Neural cell (in vitro differentiated cells): ENCODE results near the gene ZNF326. TPM values are rescaled to one million over a fixed set of nuclear protein-coding genes. Genes with fewer than 3 reads are reported as not detected.

ENCODE experiments used
- H2AFZ ChIP-seq: fragments of 200-600, 300-800 bp; sonication (generic), shearing (Covaris generic); 2 replicates; pipeline ENCODE4 v1.6.0; 2014; ENCODE audit warnings: low read depth, mild to moderate bottlenecking, antibody characterized with exemption, low read length, moderate library complexity
- H3F3A ChIP-seq: fragments of 200-600 bp; shearing (Covaris generic); 2 replicates; pipeline ENCODE4 v1.6.1; 2016; ENCODE audit warnings: mild to moderate bottlenecking, moderate library complexity, mixed read lengths, antibody characterized with exemption, low read length; ENCODE audit not compliant: insufficient read depth, poor library complexity, severe bottlenecking
- H3K27ac ChIP-seq: fragments of 200-600, 300-800 bp; sonication (generic), shearing (Covaris generic); 2 replicates; pipeline ENCODE4 v1.5.1; 2014; ENCODE audit warnings: mild to moderate bottlenecking, low read length, moderate library complexity
- H3K27me3 ChIP-seq: fragments of 300-800, 200-600 bp; sonication (generic), shearing (Covaris generic); 2 replicates; pipeline ENCODE4 v1.6.0; 2014; ENCODE audit warnings: mild to moderate bottlenecking, low read depth, low read length, moderate library complexity; ENCODE audit not compliant: insufficient read depth
- H3K36me3 ChIP-seq: fragments of 300-800, 200-600 bp; sonication (generic), shearing (Covaris generic); 2 replicates; pipeline ENCODE4 v1.5.1; 2014; ENCODE audit warnings: mild to moderate bottlenecking, antibody characterized with exemption, low read length, moderate library complexity; ENCODE audit not compliant: insufficient read depth
- H3K4me2 ChIP-seq: fragments of 300-800, 200-600 bp; sonication (generic), shearing (Covaris generic); 2 replicates; pipeline ENCODE4 v1.6.0; 2014; ENCODE audit warnings: mild to moderate bottlenecking, low read length
- H3K4me3 ChIP-seq: fragments of 300-800, 200-600 bp; sonication (generic), shearing (Covaris generic); 2 replicates; pipeline ENCODE4 v1.5.1; 2014; ENCODE audit warnings: mild to moderate bottlenecking, low read length, moderate library complexity
- H3K79me2 ChIP-seq: fragments of 200-600 bp; shearing (Covaris generic); replicated peaks from 2 replicates; pipeline ENCODE4 v1.6.0; 2014; ENCODE audit warnings: mild to moderate bottlenecking, low read length, moderate library complexity; ENCODE audit not compliant: insufficient read depth
- H3K9ac ChIP-seq: fragments of 300-800, 200-600 bp; sonication (generic), shearing (Covaris generic); 2 replicates; pipeline ENCODE4 v1.6.1; 2016; ENCODE audit warnings: mild to moderate bottlenecking, low read length, mixed read lengths
- H3K9me2 ChIP-seq: fragments of 200-600 bp; shearing (Covaris generic); 2 replicates; pipeline ENCODE4 v1.6.1; 2016; ENCODE audit warnings: mild to moderate bottlenecking, low read length, mixed read lengths; ENCODE audit not compliant: insufficient read depth
- H3K9me3 ChIP-seq: fragments of 200-600, 300-800 bp; sonication (generic), shearing (Covaris generic); 2 replicates; pipeline ENCODE4 v1.6.1; 2016; ENCODE audit warnings: mild to moderate bottlenecking, mixed run types, low read length, moderate library complexity, mixed read lengths
- H4K20me1 ChIP-seq: fragments of 200-600 bp; shearing (Covaris generic); 2 replicates; pipeline ENCODE4 v1.6.1; 2016; ENCODE audit warnings: mild to moderate bottlenecking, mixed run types; ENCODE audit not compliant: insufficient read depth
- EP300 ChIP-seq: fragments of 450-650 bp; conservative IDR thresholded peaks from 2 replicates; pipeline ENCODE4 v1.6.1; 2014; ENCODE audit warnings: antibody characterized with exemption, mild to moderate bottlenecking, moderate library complexity; ENCODE audit not compliant: poor library complexity, severe bottlenecking
- EZH2 ChIP-seq: fragments of 200-600, 300-800 bp; shearing (Covaris generic), sonication (generic); IDR thresholded peaks from 2 replicates; pipeline ENCODE4 v1.6.1; 2014; ENCODE audit warnings: antibody characterized with exemption, low read length, borderline replicate concordance, mild to moderate bottlenecking; ENCODE audit not compliant: insufficient read depth, poor library complexity, severe bottlenecking
- MXI1 ChIP-seq: fragments of 450-650 bp; conservative IDR thresholded peaks from 2 replicates; pipeline ENCODE4 v1.6.1; 2014; ENCODE audit warnings: antibody characterized with exemption, mild to moderate bottlenecking; ENCODE audit not compliant: poor library complexity, severe bottlenecking
- POLR2AphosphoS5 ChIP-seq: IDR thresholded peaks from 2 replicates; pipeline ENCODE4 v1.6.1; 2012
- RAD21 ChIP-seq: fragments of 450-650 bp; conservative IDR thresholded peaks from 2 replicates; pipeline ENCODE4 v1.6.1; 2014; ENCODE audit warnings: antibody characterized with exemption, mild to moderate bottlenecking, moderate library complexity
- REST ChIP-seq: IDR thresholded peaks from 2 replicates; pipeline ENCODE4 v1.6.1; 2012; ENCODE audit warnings: borderline replicate concordance
- SMC3 ChIP-seq: fragments of 450-650 bp; conservative IDR thresholded peaks from 2 replicates; pipeline ENCODE4 v1.6.1; 2014; ENCODE audit warnings: antibody characterized with exemption, mild to moderate bottlenecking, moderate library complexity; ENCODE audit not compliant: poor library complexity
- TAF1 ChIP-seq: IDR thresholded peaks from 2 replicates; pipeline ENCODE4 v1.6.1; 2012; ENCODE audit warnings: low read depth
- polyA plus RNA-seq: library from polyadenylated mRNA; depleted of rRNA; stranded (reverse); fragments of >200 nt; gene quantifications from 2 replicates; pipeline ENCODE4 v1.2.3, GENCODE V29; 2014
- TF ChIP-seq, protein P1 (sequence below): fragments of 450-650 bp; IDR thresholded peaks from 2 replicates; pipeline ENCODE4 v1.5.1; 2014; ENCODE audit warnings: antibody characterized with exemption, mild to moderate bottlenecking, moderate library complexity; ENCODE audit not compliant: poor library complexity, severe bottlenecking

The ZNF326 gene
- polyA plus RNA-seq, 1 donor from 2014 or later: 65.0 TPM

GRCh38 chr1:89955311-89956205 lies 39.4 kb upstream of the ZNF326 start:
- no peak overlapping the region for H2AFZ ChIP-seq
- no peaks in the 10 kb centered on the region for H3K79me2 ChIP-seq
- no peak overlapping the region for H3K27ac ChIP-seq
- no peak overlapping the region for H3K4me3 ChIP-seq
- TF ChIP-seq EZH2 (no peak), MXI1 (no peak), REST (no peak), POLR2AphosphoS5 (no peak), SMC3 (no peak), EP300 (no peak), TAF1 (no peak), RAD21 (no peak)
- TF ChIP-seq, protein P1, sequence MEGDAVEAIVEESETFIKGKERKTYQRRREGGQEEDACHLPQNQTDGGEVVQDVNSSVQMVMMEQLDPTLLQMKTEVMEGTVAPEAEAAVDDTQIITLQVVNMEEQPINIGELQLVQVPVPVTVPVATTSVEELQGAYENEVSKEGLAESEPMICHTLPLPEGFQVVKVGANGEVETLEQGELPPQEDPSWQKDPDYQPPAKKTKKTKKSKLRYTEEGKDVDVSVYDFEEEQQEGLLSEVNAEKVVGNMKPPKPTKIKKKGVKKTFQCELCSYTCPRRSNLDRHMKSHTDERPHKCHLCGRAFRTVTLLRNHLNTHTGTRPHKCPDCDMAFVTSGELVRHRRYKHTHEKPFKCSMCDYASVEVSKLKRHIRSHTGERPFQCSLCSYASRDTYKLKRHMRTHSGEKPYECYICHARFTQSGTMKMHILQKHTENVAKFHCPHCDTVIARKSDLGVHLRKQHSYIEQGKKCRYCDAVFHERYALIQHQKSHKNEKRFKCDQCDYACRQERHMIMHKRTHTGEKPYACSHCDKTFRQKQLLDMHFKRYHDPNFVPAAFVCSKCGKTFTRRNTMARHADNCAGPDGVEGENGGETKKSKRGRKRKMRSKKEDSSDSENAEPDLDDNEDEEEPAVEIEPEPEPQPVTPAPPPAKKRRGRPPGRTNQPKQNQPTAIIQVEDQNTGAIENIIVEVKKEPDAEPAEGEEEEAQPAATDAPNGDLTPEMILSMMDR: no peak
- no peak overlapping the region for H3K9ac ChIP-seq
- no peaks in the 10 kb centered on the region for H3K9me2 ChIP-seq
- no peaks in the 10 kb centered on the region for H4K20me1 ChIP-seq
- H3K36me3 ChIP-seq: no peaks in the 10 kb centered on the region
- H3K27me3 ChIP-seq: no peaks in the 10 kb centered on the region
- H3K9me3 ChIP-seq: no peaks in the 10 kb centered on the region
- H3K4me2 ChIP-seq: no peak overlapping the region
- no peaks in the 10 kb centered on the region for H3F3A ChIP-seq

DNA sequence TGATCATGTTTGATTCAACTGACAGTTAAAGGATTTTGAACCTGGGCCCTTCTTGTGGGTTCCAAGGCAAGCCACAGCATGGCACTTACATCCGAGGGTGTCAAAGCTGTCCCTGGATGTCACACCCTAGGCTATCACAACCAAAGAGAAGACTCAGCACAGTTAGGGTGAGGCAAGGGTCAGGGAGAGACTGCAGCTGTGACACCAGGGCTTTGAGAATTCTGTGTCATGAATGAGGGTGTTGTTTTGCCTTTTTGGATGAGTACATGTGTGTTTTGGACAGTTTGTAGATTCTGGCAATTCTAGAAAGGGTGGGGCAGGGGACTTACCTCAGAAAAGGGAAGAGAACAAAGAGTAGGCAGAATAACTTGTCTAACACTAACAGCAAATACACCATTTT lies 37.8 kb upstream of the ZNF326 start:
- TF ChIP-seq EZH2: no peak
- no peaks in the 10 kb centered on the region for H3K27me3 ChIP-seq
- no peak overlapping the region for H2AFZ ChIP-seq
- H3K79me2 ChIP-seq: no peaks in the 10 kb centered on the region
- no peaks in the 10 kb centered on the region for H3K36me3 ChIP-seq
- H3K4me3 ChIP-seq: no peak overlapping the region
- H3K9me2 ChIP-seq: no peaks in the 10 kb centered on the region
- H4K20me1 ChIP-seq: no peaks in the 10 kb centered on the region
- H3K9me3 ChIP-seq: no peaks in the 10 kb centered on the region
- H3F3A ChIP-seq: no peaks in the 10 kb centered on the region
- H3K27ac ChIP-seq: no peak overlapping the region
- H3K9ac ChIP-seq: no peak overlapping the region
- no peak overlapping the region for H3K4me2 ChIP-seq
